NCI-H524 (cell line): ENCODE results near the gene CPED1.

Source experiments
- DNase-seq, 2 experiments: peaks; one replicate each; lab custom pipeline; 2025; lab: John Stamatoyannopoulos, UW

CPED1 gene

GRCh38 chr7:121259826-121260225, 271.3 kb downstream of the CPED1 start:
- DNase-seq = no peak

GRCh38 chr7:121261207-121261884, 272.8 kb downstream of the CPED1 start:
- DNase-seq = no peak

- DNase-seq = no peak
Observed at GRCh38 chr7:121262221-121262620, 273.7 kb downstream of the CPED1 start.

- no peak for DNase-seq
Observed at GRCh38 chr7:121262969-121263368, 274.5 kb downstream of the CPED1 start.

- no peak for DNase-seq
Observed at GRCh38 chr7:121266307-121266894, 277.9 kb downstream of the CPED1 start.

- no peak for DNase-seq
Observed at GRCh38 chr7:121267612-121268011, 279.1 kb downstream of the CPED1 start.

- no peak for DNase-seq
Observed at GRCh38 chr7:121269798-121270197, 281.3 kb downstream of the CPED1 start.

- DNase-seq = no peak
Observed at GRCh38 chr7:121271098-121271497, 282.6 kb downstream of the CPED1 start.

- DNase-seq = no peak
Observed at GRCh38 chr7:121271916-121272315, 283.4 kb downstream of the CPED1 start.

GRCh38 chr7:121272676-121273075, 284.2 kb downstream of the CPED1 start:
- DNase-seq = no peak

- no peak for DNase-seq
Observed at GRCh38 chr7:121273467-121274167, 285.1 kb downstream of the CPED1 start.

GRCh38 chr7:121274467-121274866, 286.0 kb downstream of the CPED1 start:
- no peak for DNase-seq

- DNase-seq = no peak
Observed at GRCh38 chr7:121275204-121275603, 286.7 kb downstream of the CPED1 start.

- no peak for DNase-seq
Observed at GRCh38 chr7:121276313-121276712, 287.8 kb downstream of the CPED1 start.

- DNase-seq = no peak
Observed at GRCh38 chr7:121278120-121279021, 289.9 kb downstream of the CPED1 start.

GRCh38 chr7:121279060-121279620, 290.6 kb downstream of the CPED1 start:
- DNase-seq = no peak

- no peak for DNase-seq
Observed at GRCh38 chr7:121279822-121280221, 291.3 kb downstream of the CPED1 start.

- DNase-seq = no peak
Observed at GRCh38 chr7:121280656-121281055, 292.1 kb downstream of the CPED1 start.

- no peak for DNase-seq
Observed at GRCh38 chr7:121282129-121282528, 293.6 kb downstream of the CPED1 start.

GRCh38 chr7:121285066-121285667, 296.7 kb downstream of the CPED1 start:
- DNase-seq = no peak

- DNase-seq = no peak
Observed at GRCh38 chr7:121286186-121286585, 297.7 kb downstream of the CPED1 start.
